ENCODE results near the gene NTSR1. TPM values are rescaled to one million over a fixed set of nuclear protein-coding genes. Genes with fewer than 3 reads are reported as not detected.

NTSR1 gene
- polyA plus RNA-seq, 1 experiment = 0.09 TPM

- POLR2A ChIA-PET = no interaction called here
- no peak overlapping the region for H3K4me3 ChIP-seq (ENCODE audit: low read depth, low read length)
- no peak overlapping the region for H3K27ac ChIP-seq (ENCODE audit: low read depth, low read length)
- no peaks in the 10 kb centered on the region; the same call in 1 of the 2 replicates for H3K9me3 ChIP-seq (ENCODE audit: control insufficient read depth, insufficient read depth, low read length)
- TF ChIP-seq CTCF (IDR thresholded peaks at IDR 0.05; ENCODE audit: low read depth, low read length) = no peak
- H3K27me3 ChIP-seq (ENCODE audit: control insufficient read depth, insufficient read depth, low read length) = peaks cover 34% of the 10 kb centered on the region
- CTCF ChIA-PET = no interaction called here
- DNase-seq (ENCODE audit: low read depth, low spot score) = no peak
Measured at GRCh38 chr20:62769346-62770071, 60.9 kb downstream of the NTSR1 start.

- CTCF ChIA-PET = no interaction called here
- no peak for TF ChIP-seq CTCF (IDR thresholded peaks at IDR 0.05; ENCODE audit: low read depth, low read length)
- POLR2A ChIA-PET = no interaction called here
- Histone ChIP-seq H3K27me3 (ENCODE audit: control insufficient read depth, insufficient read depth, low read length) (peaks cover 39% of the 10 kb centered on the region), H3K4me3 (ENCODE audit: low read depth, low read length) (no peak overlapping the region), H3K27ac (ENCODE audit: low read depth, low read length) (no peak overlapping the region), H3K9me3 (ENCODE audit: control insufficient read depth, insufficient read depth, low read length) (no peaks in the 10 kb centered on the region; the same call in 1 of the 2 replicates)
- no peak for DNase-seq (ENCODE audit: low read depth, low spot score)
Measured at GRCh38 chr20:62770111-62770910, 61.7 kb downstream of the NTSR1 start.

- Histone ChIP-seq H3K27ac (ENCODE audit: low read depth, low read length) (no peak overlapping the region), H3K9me3 (ENCODE audit: control insufficient read depth, insufficient read depth, low read length) (no peaks in the 10 kb centered on the region; the same call in 1 of the 2 replicates), H3K4me3 (ENCODE audit: low read depth, low read length) (no peak overlapping the region), H3K27me3 (ENCODE audit: control insufficient read depth, insufficient read depth, low read length) (peaks cover 35% of the 10 kb centered on the region)
- TF ChIP-seq CTCF (IDR thresholded peaks at IDR 0.05; ENCODE audit: low read depth, low read length) = no peak
- POLR2A ChIA-PET = no interaction called here
- CTCF ChIA-PET = no interaction called here
- no peak for DNase-seq (ENCODE audit: low read depth, low spot score)
Measured at GRCh38 chr20:62770916-62771315, 62.3 kb downstream of the NTSR1 start.

- no peak for DNase-seq (ENCODE audit: low read depth, low spot score)
- ChIA-PET CTCF (no interaction called here), POLR2A (no interaction called here)
Measured at GRCh38 chr20:62771396-62772102, 62.9 kb downstream of the NTSR1 start.

More at GRCh38 chr20:62771396-62772102, 62.9 kb downstream of the NTSR1 start:
- Histone ChIP-seq H3K9me3 (ENCODE audit: control insufficient read depth, insufficient read depth, low read length) (no peaks in the 10 kb centered on the region; the same call in 1 of the 2 replicates), H3K4me3 (ENCODE audit: low read depth, low read length) (no peak overlapping the region), H3K27me3 (ENCODE audit: control insufficient read depth, insufficient read depth, low read length) (peaks cover 30% of the 10 kb centered on the region), H3K27ac (ENCODE audit: low read depth, low read length) (no peak overlapping the region)
- TF ChIP-seq CTCF (IDR thresholded peaks at IDR 0.05; ENCODE audit: low read depth, low read length) = no peak

Data from AG04450 (cell line).